Pancreas (tissue), 10 donors: ENCODE data around the gene MTX1. TPM values are rescaled to one million over a fixed set of nuclear protein-coding genes. Genes with fewer than 3 reads are reported as not detected.

ENCODE experiments used
- ATAC-seq, 4 donors: fragments of 200-7000 bp; cut with Tn5 transposase; one replicate each; pipeline versions ENCODE4 v1.8.0 to v1.9.1; 2020; ENCODE audit warnings: mild to moderate bottlenecking in 4 of 4, moderate library complexity in 4 of 4
- DNase-seq, 6 donors: peaks; one replicate each; pipeline ENCODE4 v3.0.0-alpha.2; 2020
- FAIRE-seq: peaks from 2 replicates; lab custom pipeline; 2012; peaks lifted over from hg19 to GRCh38; lab: Jason Lieb, UNC
- H3K27ac ChIP-seq, 4 donors: fragments of 200-600 bp; sonication (generic); 1 replicate in 3 of 4; 2 replicates in 1 of 4; pipeline versions ENCODE4 v1.5.0 to v1.8.0; 2020
- H3K27me3 ChIP-seq, 4 donors: fragments of 200-600 bp; one replicate each; pipeline ENCODE4 v1.8.0; 2021
- H3K36me3 ChIP-seq, 3 donors: fragments of 200-600 bp; sonication (generic) in 1 of 3; one replicate each; pipeline versions ENCODE4 v1.5.0 to v1.8.0; 2020 to 2021
- H3K4me1 ChIP-seq, 3 donors: fragments of 200-600 bp; one replicate each; pipeline ENCODE4 v1.8.0; 2021
- H3K4me3 ChIP-seq, 4 donors: fragments of 200-600 bp; sonication (generic) in 2 of 4; one replicate each; pipeline versions ENCODE4 v1.5.0 to v1.8.0; 2020 to 2021
- H3K9me3 ChIP-seq, 4 donors: fragments of 200-600 bp; one replicate each; pipeline ENCODE4 v1.8.0; 2021
- WGBS, 2 donors: extraction: QIAGEN DNeasy Blood & Tissue Kit; methylation state at CpG; one replicate each; pipeline ENCODE4 v1.1.7; 2013; 5-methylcytosine and 5-hydroxymethylcytosine counted together
- intact Hi-C, 3 donors: fragments of 100-400 bp; cut with DNase I; formaldehyde crosslinking; loops; one replicate each; pipeline versions ENCODE4 v1.11.1 to v1.14.2; 2022
- polyA plus RNA-seq, 2 donors: library from polyadenylated mRNA; stranded (reverse); fragments of 200-250 nt; gene quantifications; one replicate each; pipeline ENCODE4 v1.2.3, GENCODE V29; 2013
- total RNA-seq, 6 donors: library from RNA; stranded (reverse); fragmentation: NEBNext Ultra II Directional in 4 of 6; extraction: Animal tissue kit (Norgen Biotek cat#: 25700) in 4 of 6; gene quantifications; one replicate each; pipeline versions ENCODE4 v1.2.1 to v1.2.4, GENCODE V29; 2021 to 2023
- TF ChIP-seq, protein P1 (sequence below), 4 donors: fragments of 200-600 bp; sonication (generic) in 3 of 4; IDR thresholded peaks; one replicate each; pipeline versions ENCODE4 v1.5.0 to v1.8.0; 2021; ENCODE audit warnings: antibody characterized with exemption in 4 of 4
- donor health status: healthy with polysubstance abuse.
- donor health status: DM: no; HTN: no; CAD: no; lungs with moderate emphysema.
- donor health status: DM: no; HTN: no; CAD: no.
- donor health status: control.
- donor health status: control.
- donor health status: Bipolar disorder and iron deficiency.
- donor health status: DM: yes; HTN: yes; CAD: no.
- donor health status: DM: no; HTN: no; CAD: no.
- donor health status: DM: no; HTN: no; CAD: no.
- donor health status: DM: yes; HTN: yes; CAD: no.

The MTX1 gene
- total and polyA plus RNA-seq, 8 donors = 10.7 to 36.8 (median 16.5) TPM

DNA sequence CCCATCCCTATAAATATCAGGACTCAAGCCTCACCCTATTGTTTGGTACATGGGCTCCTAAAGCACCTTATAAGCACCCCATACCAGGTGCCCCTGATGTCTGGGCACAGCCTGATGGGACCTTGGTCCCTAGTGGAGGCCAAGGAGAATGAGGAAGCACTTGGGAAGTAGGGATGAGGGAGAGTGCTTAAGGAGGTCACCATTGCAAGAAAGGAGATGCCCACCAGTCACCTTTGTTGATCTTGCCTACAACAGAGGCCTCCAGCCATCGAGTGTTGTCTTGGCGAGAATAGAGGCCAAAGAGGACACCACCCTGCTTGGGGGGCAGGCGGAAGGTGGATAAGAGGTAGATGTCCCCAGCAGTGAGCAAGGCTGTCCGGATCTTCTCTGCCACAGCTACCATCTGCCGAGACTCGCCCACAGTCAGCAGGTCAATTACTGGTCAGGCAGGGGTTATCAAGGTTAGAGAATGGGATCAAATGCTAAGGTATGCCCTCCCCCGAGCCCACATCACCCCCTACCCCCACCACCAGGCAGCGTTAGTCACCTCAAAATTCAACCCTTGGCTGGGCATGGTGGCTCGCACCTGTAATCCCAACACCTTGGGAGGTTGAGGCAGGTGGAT, 2.4 kb upstream of the MTX1 start:
- TF ChIP-seq, protein P1, sequence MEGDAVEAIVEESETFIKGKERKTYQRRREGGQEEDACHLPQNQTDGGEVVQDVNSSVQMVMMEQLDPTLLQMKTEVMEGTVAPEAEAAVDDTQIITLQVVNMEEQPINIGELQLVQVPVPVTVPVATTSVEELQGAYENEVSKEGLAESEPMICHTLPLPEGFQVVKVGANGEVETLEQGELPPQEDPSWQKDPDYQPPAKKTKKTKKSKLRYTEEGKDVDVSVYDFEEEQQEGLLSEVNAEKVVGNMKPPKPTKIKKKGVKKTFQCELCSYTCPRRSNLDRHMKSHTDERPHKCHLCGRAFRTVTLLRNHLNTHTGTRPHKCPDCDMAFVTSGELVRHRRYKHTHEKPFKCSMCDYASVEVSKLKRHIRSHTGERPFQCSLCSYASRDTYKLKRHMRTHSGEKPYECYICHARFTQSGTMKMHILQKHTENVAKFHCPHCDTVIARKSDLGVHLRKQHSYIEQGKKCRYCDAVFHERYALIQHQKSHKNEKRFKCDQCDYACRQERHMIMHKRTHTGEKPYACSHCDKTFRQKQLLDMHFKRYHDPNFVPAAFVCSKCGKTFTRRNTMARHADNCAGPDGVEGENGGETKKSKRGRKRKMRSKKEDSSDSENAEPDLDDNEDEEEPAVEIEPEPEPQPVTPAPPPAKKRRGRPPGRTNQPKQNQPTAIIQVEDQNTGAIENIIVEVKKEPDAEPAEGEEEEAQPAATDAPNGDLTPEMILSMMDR (IDR thresholded peaks at IDR 0.05) = no peak
- peaks cover 0 to 15% (median 0%) of the 10 kb centered on the region in 3 donors for H3K4me1 ChIP-seq
- FAIRE-seq = no peak
- H3K4me3 ChIP-seq = no peak overlapping the region
- intact Hi-C loops = no loop called here
- H3K9me3 ChIP-seq = no peaks in the 10 kb centered on the region
- H3K27me3 ChIP-seq = no peaks in the 10 kb centered on the region
- H3K36me3 ChIP-seq = no peaks in the 10 kb centered on the region
- H3K27ac ChIP-seq = no peak overlapping the region
- DNase-seq = peak in 1 of 6 donors; percentile 38
- WGBS, 2 donors = 60 to 67% methylated on average over 9 of the region's 9 CpGs
- ATAC-seq = no peak

DNA sequence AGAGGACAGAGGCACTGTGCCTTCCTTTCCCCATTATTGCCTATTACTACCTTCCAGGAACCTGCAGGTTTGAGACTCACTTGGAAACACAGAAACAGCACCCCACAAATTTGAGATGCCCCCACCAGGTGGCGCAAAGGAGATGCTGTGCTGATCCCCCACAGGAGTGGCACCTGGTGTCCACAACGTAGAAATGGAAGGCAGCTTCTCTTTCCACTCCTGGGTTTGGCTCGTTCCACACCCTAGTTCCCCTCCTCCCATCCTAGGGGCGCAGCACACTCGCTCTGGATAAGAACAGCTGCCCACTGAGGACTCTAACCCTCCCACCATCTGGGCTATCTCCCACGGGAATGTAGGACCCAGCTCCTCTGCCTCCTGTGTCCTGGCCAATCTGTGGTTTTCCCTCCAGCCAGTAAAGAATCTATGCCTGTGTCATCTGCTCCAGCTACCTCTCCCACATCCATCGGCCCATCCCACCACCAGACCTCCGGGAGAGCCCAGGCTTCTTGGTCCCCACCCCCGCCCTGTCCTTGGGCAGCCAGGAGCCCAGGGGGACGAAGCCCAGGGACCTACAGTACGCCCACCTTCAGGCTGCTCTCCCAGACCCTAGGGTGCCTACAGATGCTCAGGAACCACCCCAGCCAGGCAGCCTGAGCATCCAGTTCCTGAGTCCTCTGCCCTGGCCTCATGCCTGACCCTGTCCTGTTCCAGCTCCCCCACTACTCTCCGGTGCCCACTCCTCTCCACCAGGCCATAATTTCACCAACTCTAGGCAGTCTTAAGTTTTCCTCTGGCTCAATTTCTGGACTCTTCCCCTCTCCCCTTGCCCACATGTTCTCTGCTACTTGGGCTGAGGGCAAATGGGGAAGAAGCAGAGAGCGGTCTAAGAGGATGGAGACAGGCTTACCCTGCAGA, 1.3 kb upstream of the MTX1 start:
- WGBS, 2 donors = 22 to 24% methylated on average over 13 of the region's 13 CpGs
- H3K27ac ChIP-seq = peak overlapping the region; percentile 6 to 98 (median 96)
- peak; percentile 29 to 59 (median 56) for ATAC-seq
- no peak for FAIRE-seq
- intact Hi-C loops = no loop called here
- H3K4me1 ChIP-seq = peaks cover 0 to 15% (median 0%) of the 10 kb centered on the region in 3 donors
- H3K4me3 ChIP-seq = peak overlapping the region in 1 of 4 donors; percentile 17
- H3K27me3 ChIP-seq = no peaks in the 10 kb centered on the region
- TF ChIP-seq, protein P1 (IDR thresholded peaks at IDR 0.05) = peak; percentile 63 to 74 (median 68)
- no peaks in the 10 kb centered on the region for H3K9me3 ChIP-seq
- H3K36me3 ChIP-seq = no peaks in the 10 kb centered on the region
- peak; percentile 68 to 90 (median 82) for DNase-seq

DNA sequence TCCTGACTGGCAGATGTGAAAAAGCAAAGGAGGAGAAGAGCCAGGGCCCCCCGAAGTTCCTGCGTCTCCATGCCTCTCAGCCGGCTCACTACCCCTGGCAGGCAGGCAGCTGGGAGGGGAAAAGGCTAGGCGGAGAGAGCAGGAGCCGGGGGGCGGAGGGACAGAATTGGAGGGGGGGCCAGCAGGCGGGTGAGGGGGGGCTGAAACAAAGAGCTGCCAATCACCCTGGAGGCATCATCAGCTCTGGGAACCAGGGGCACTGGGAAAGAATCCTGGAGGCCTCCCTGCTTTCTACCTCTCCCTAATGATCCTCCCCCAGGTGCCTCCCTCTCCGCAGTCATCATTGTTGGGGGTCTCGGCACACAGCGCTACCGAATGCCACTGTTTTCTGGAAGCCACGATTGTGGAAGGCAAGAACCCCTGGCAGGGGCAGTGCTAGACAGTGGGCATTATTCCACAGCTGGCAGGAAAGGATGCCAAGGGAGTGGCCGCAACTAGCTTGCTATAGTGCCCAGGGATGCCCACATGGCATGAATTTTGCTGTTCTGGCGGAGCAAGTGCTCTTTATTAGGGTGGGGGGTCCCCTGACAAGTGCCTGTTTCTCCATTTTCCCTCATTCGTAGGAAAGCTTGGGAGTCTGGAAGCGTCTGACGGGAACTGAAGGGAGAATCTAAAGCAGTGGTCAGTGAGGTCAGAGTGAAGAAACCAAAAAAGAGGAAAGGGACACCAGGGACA, 522 bp upstream of the MTX1 start, which contains the start of gene THBS3:
THBS3 (minus strand) TSS at position 92 of the 735 bp plus-strand sequence; CDS start at position 71, 21 bp downstream.
- intact Hi-C loops = no loop called here

DNA sequence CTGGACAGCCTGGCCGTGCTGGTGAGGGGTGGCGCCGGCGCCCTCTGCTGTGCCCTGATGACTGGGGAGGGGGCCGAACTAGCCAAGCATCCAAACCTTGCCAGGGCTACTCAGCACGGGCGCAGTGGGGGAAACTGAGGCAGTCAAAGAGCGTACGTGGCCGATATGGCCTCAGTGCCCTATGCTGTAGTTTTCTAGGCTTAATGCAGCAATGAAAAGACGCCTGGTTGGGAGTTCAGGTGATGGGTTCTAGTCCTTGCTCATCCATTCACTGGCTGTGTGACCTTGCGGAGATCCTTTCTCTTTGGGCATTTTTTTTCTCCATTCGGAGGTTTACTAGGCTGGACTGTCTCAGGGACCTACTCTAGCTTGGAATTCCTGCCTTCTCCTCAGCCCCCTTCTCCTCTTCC, 822 bp downstream of the MTX1 start:
- Histone ChIP-seq H3K4me3 (peak overlapping the region; percentile 65 to 86 (median 76)), H3K27me3 (no peaks in the 10 kb centered on the region), H3K4me1 (peaks cover 0 to 15% (median 0%) of the 10 kb centered on the region in 3 donors), H3K9me3 (no peaks in the 10 kb centered on the region), H3K36me3 (no peaks in the 10 kb centered on the region), H3K27ac (peak overlapping the region; percentile 95 to 98 (median 97))
- DNase-seq (no peak), FAIRE-seq (no peak), ATAC-seq (no peak)
- 3 to 4% methylated on average over 13 of the region's 13 CpGs for WGBS, 2 donors
- intact Hi-C loops = no loop called here
- TF ChIP-seq, protein P1 (IDR thresholded peaks at IDR 0.05) = no peak

More for the DNA sequence above, 522 bp upstream of the MTX1 start, which contains the start of gene THBS3:
- peak within 1 kb of the TSS; percentile 65 to 86 (median 76) for H3K4me3 ChIP-seq
- peaks cover 0 to 15% (median 0%) of the 10 kb centered on the region in 3 donors for H3K4me1 ChIP-seq
- ATAC-seq (peak; percentile 3 to 15 (median 7)), FAIRE-seq (no peak), DNase-seq (peak in 2 of 6 donors; percentile 53 to 56)
- TF ChIP-seq, protein P1 (IDR thresholded peaks at IDR 0.05) = no peak
- H3K27me3 ChIP-seq = no peaks in the 10 kb centered on the region
- no peaks in the 10 kb centered on the region for H3K36me3 ChIP-seq
- 33 to 34% methylated on average over 17 of the region's 17 CpGs for WGBS, 2 donors
- no peaks in the 10 kb centered on the region for H3K9me3 ChIP-seq
- peak within 1 kb of the TSS; percentile 95 to 98 (median 97) for H3K27ac ChIP-seq
